ENCODE measurements around the gene SEMA3A.
A peak's percentile ranks its signal among the peaks of the same experiment; 100 is the strongest.

The SEMA3A gene

DNA sequence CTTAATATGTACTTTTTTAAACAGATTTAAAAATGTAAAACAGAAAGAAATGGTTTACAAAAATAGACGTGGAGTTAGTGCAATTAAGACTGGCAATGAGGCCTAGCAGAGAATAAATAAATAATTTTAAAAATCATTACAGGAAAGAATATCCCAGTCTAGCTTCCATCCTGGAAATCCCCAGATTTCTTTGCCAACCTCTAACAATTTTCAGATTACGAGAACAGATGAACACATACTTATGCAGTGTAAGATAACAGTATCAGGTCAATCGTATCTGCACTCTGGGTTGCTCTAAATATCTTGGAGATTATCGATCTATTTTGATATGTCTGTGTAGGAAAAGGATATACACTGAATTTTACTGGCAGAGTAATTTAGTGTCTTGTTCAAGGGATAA is 210.5 kb downstream of the SEMA3A start:
- CTCF ChIA-PET = no interaction called here
- POLR2A ChIA-PET = no interaction called here
- H3K4me3 ChIP-seq (ENCODE audit: control insufficient read depth in 1 of 7, extremely low read depth in 1 of 7, insufficient read depth in 4 of 7, low read depth in 2 of 7, low read length in 6 of 7) = no peak overlapping the region
- no peaks in the 10 kb centered on the region for H3K9me3 ChIP-seq (ENCODE audit: control extremely low read depth in 1 of 5, control insufficient read depth in 4 of 5, insufficient read depth in 2 of 5, low read depth in 1 of 5, low read length in 4 of 5)
- H3K27me3 ChIP-seq (replicated peaks in 2 of 5; ENCODE audit: control insufficient read depth in 4 of 5, insufficient read depth in 5 of 5, low read length in 4 of 5) = no peaks in the 10 kb centered on the region
- H3K36me3 ChIP-seq (ENCODE audit: control insufficient read depth in 4 of 4, insufficient read depth in 4 of 4, low read length in 3 of 4) = no peaks in the 10 kb centered on the region
- DNase-seq = no peak
- WGBS (ENCODE audit: insufficient coverage) = 80% methylated on average over 2 of the region's 4 CpGs
- H3K4me1 ChIP-seq (ENCODE audit: control extremely low read depth in 1 of 4, control insufficient read depth in 4 of 4, insufficient read depth in 4 of 4, low read length in 3 of 4) = no peaks in the 10 kb centered on the region
- H3K27ac ChIP-seq (ENCODE audit: insufficient read depth in 1 of 2, low read depth in 1 of 2, low read length in 2 of 2, poor library complexity in 1 of 2, severe bottlenecking in 2 of 2) = no peak overlapping the region

DNA sequence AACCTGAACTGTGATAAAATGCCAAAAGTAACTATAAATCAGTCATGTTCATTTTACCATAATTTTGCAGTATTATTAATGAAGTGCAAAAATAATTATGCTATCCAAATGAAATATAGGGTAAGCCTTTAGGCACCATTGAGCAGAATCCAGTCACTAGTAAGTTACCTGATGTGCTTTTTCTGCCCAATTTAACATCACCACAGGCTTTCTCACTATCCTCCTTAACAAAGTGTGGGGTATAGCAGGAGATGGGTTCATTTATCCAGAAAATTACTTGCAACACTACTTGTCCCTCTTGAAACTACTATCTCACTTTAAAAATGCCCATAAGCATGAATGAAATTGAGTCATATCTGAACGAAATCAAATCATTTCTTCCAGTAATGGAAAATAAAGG is 211.0 kb downstream of the SEMA3A start:
- no peaks in the 10 kb centered on the region for H3K9me3 ChIP-seq (ENCODE audit: control extremely low read depth in 1 of 5, control insufficient read depth in 4 of 5, insufficient read depth in 2 of 5, low read depth in 1 of 5, low read length in 4 of 5)
- no peak overlapping the region for H3K27ac ChIP-seq (ENCODE audit: insufficient read depth in 1 of 2, low read depth in 1 of 2, low read length in 2 of 2, poor library complexity in 1 of 2, severe bottlenecking in 2 of 2)
- POLR2A ChIA-PET = no interaction called here
- CTCF ChIA-PET = no interaction called here
- WGBS (ENCODE audit: insufficient coverage) = no CpG with 5 or more reads among the region's 1 CpG
- no peaks in the 10 kb centered on the region for H3K4me1 ChIP-seq (ENCODE audit: control extremely low read depth in 1 of 4, control insufficient read depth in 4 of 4, insufficient read depth in 4 of 4, low read length in 3 of 4)
- no peaks in the 10 kb centered on the region for H3K36me3 ChIP-seq (ENCODE audit: control insufficient read depth in 4 of 4, insufficient read depth in 4 of 4, low read length in 3 of 4)
- H3K27me3 ChIP-seq (replicated peaks in 2 of 5; ENCODE audit: control insufficient read depth in 4 of 5, insufficient read depth in 5 of 5, low read length in 4 of 5) = no peaks in the 10 kb centered on the region
- no peak for DNase-seq
- no peak overlapping the region for H3K4me3 ChIP-seq (ENCODE audit: control insufficient read depth in 1 of 7, extremely low read depth in 1 of 7, insufficient read depth in 4 of 7, low read depth in 2 of 7, low read length in 6 of 7)

GRCh38 chr7:83976302-83976701 is 218.3 kb downstream of the SEMA3A start:
- Histone ChIP-seq H3K4me1 (ENCODE audit: control extremely low read depth in 1 of 4, control insufficient read depth in 4 of 4, insufficient read depth in 4 of 4, low read length in 3 of 4) (no peaks in the 10 kb centered on the region), H3K27ac (ENCODE audit: insufficient read depth in 1 of 2, low read depth in 1 of 2, low read length in 2 of 2, poor library complexity in 1 of 2, severe bottlenecking in 2 of 2) (no peak overlapping the region), H3K4me3 (ENCODE audit: control insufficient read depth in 1 of 7, extremely low read depth in 1 of 7, insufficient read depth in 4 of 7, low read depth in 2 of 7, low read length in 6 of 7) (no peak overlapping the region), H3K9me3 (ENCODE audit: control extremely low read depth in 1 of 5, control insufficient read depth in 4 of 5, insufficient read depth in 2 of 5, low read depth in 1 of 5, low read length in 4 of 5) (no peaks in the 10 kb centered on the region), H3K27me3 (replicated peaks in 2 of 5; ENCODE audit: control insufficient read depth in 4 of 5, insufficient read depth in 5 of 5, low read length in 4 of 5) (no peaks in the 10 kb centered on the region), H3K36me3 (ENCODE audit: control insufficient read depth in 4 of 4, insufficient read depth in 4 of 4, low read length in 3 of 4) (no peaks in the 10 kb centered on the region)
- CTCF ChIA-PET = interaction anchor here (0.7 to 1.6 kb wide), 3 partner anchors 45 to 1048 kb away, joined by 3 to 4 read pairs (median 4); no protein-coding TSS in a partner anchor
- POLR2A ChIA-PET = no interaction called here
- DNase-seq = peak; percentile 25 to 55 (median 46)

DNA sequence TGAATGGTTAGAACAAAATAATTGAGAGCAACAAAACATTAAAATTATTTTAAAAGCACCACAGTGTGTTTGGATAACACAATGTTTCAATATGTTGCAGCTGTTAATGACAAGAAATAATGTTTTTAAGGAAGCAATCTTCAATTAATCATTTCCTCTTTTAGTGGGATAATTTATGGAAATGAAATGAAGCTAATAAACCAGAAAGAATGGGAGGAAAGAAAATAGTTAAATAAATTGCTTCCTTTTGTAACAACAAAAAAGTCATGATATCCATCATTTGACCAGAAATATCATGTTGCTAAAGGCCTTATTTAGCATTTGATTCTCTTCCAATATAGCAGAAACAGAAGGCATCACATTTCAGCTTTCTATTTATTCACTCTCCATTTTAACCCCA is 224.5 kb downstream of the SEMA3A start:
- no peak for DNase-seq
- H3K9me3 ChIP-seq (ENCODE audit: control extremely low read depth in 1 of 5, control insufficient read depth in 4 of 5, insufficient read depth in 2 of 5, low read depth in 1 of 5, low read length in 4 of 5) = no peaks in the 10 kb centered on the region

GRCh38 chr7:83964318-83964717 is 230.3 kb downstream of the SEMA3A start:
- no peaks in the 10 kb centered on the region for H3K27me3 ChIP-seq (replicated peaks in 2 of 5; ENCODE audit: control insufficient read depth in 4 of 5, insufficient read depth in 5 of 5, low read length in 4 of 5)
- DNase-seq = no peak
- no peak overlapping the region for H3K4me3 ChIP-seq (ENCODE audit: control insufficient read depth in 1 of 7, extremely low read depth in 1 of 7, insufficient read depth in 4 of 7, low read depth in 2 of 7, low read length in 6 of 7)
- H3K4me1 ChIP-seq (ENCODE audit: control extremely low read depth in 1 of 4, control insufficient read depth in 4 of 4, insufficient read depth in 4 of 4, low read length in 3 of 4) = no peaks in the 10 kb centered on the region
- ChIA-PET POLR2A (no interaction called here), CTCF (no interaction called here)
- H3K36me3 ChIP-seq (ENCODE audit: control insufficient read depth in 4 of 4, insufficient read depth in 4 of 4, low read length in 3 of 4) = no peaks in the 10 kb centered on the region
- H3K27ac ChIP-seq (ENCODE audit: insufficient read depth in 1 of 2, low read depth in 1 of 2, low read length in 2 of 2, poor library complexity in 1 of 2, severe bottlenecking in 2 of 2) = no peak overlapping the region
- H3K9me3 ChIP-seq (ENCODE audit: control extremely low read depth in 1 of 5, control insufficient read depth in 4 of 5, insufficient read depth in 2 of 5, low read depth in 1 of 5, low read length in 4 of 5) = no peaks in the 10 kb centered on the region

More for the DNA sequence above, 224.5 kb downstream of the SEMA3A start:
- Histone ChIP-seq H3K27ac (ENCODE audit: insufficient read depth in 1 of 2, low read depth in 1 of 2, low read length in 2 of 2, poor library complexity in 1 of 2, severe bottlenecking in 2 of 2) (no peak overlapping the region), H3K36me3 (ENCODE audit: control insufficient read depth in 4 of 4, insufficient read depth in 4 of 4, low read length in 3 of 4) (no peaks in the 10 kb centered on the region), H3K4me3 (ENCODE audit: control insufficient read depth in 1 of 7, extremely low read depth in 1 of 7, insufficient read depth in 4 of 7, low read depth in 2 of 7, low read length in 6 of 7) (no peak overlapping the region), H3K4me1 (ENCODE audit: control extremely low read depth in 1 of 4, control insufficient read depth in 4 of 4, insufficient read depth in 4 of 4, low read length in 3 of 4) (no peaks in the 10 kb centered on the region), H3K27me3 (replicated peaks in 2 of 5; ENCODE audit: control insufficient read depth in 4 of 5, insufficient read depth in 5 of 5, low read length in 4 of 5) (no peaks in the 10 kb centered on the region)
- ChIA-PET CTCF (no interaction called here), POLR2A (no interaction called here)

DNA sequence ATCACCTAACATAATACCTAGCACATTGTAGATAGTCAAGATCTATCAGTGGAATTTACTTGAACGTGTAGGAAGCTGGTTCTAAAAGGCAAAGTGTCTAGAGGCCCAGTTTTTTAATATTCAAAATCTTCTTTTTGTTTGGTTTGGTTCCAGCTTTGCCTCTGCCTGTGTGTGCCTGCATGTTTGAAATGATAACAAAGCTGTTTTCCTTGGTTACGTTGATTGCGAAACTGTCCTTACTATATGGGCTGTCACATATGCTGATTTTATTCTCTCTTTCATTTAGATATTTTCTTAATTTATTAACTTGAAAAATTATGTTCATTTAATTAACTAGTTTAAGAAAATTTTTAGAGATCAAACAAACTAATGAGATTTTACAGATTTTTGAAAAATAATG is 237.3 kb downstream of the SEMA3A start:
- POLR2A ChIA-PET = no interaction called here
- Histone ChIP-seq H3K27ac (ENCODE audit: insufficient read depth in 1 of 2, low read depth in 1 of 2, low read length in 2 of 2, poor library complexity in 1 of 2, severe bottlenecking in 2 of 2) (no peak overlapping the region), H3K4me1 (ENCODE audit: control extremely low read depth in 1 of 4, control insufficient read depth in 4 of 4, insufficient read depth in 4 of 4, low read length in 3 of 4) (no peaks in the 10 kb centered on the region), H3K4me3 (ENCODE audit: control insufficient read depth in 1 of 7, extremely low read depth in 1 of 7, insufficient read depth in 4 of 7, low read depth in 2 of 7, low read length in 6 of 7) (no peak overlapping the region), H3K27me3 (replicated peaks in 2 of 5; ENCODE audit: control insufficient read depth in 4 of 5, insufficient read depth in 5 of 5, low read length in 4 of 5) (no peaks in the 10 kb centered on the region), H3K36me3 (ENCODE audit: control insufficient read depth in 4 of 4, insufficient read depth in 4 of 4, low read length in 3 of 4) (no peaks in the 10 kb centered on the region), H3K9me3 (ENCODE audit: control extremely low read depth in 1 of 5, control insufficient read depth in 4 of 5, insufficient read depth in 2 of 5, low read depth in 1 of 5, low read length in 4 of 5) (no peaks in the 10 kb centered on the region)
- CTCF ChIA-PET = interaction anchor here (0.7 to 2.1 kb wide), 3 partner anchors 9 to 232 kb away, joined by 3 to 11 read pairs (median 4); no protein-coding TSS in a partner anchor
- peak; percentile 9 to 62 (median 54) for DNase-seq
- no CpG with 5 or more reads among the region's 3 CpGs for WGBS (ENCODE audit: insufficient coverage)

GRCh38 chr7:83956104-83956503 is 238.5 kb downstream of the SEMA3A start:
- ChIA-PET POLR2A (no interaction called here), CTCF (interaction anchor here (0.9 to 2.1 kb wide), 4 partner anchors 8 to 1068 kb away, joined by 3 to 11 read pairs (median 4); no protein-coding TSS in a partner anchor)
- 93% methylated on average over 2 of the region's 2 CpGs for WGBS (ENCODE audit: insufficient coverage)

More at GRCh38 chr7:83956104-83956503, 238.5 kb downstream of the SEMA3A start:
- H3K27me3 ChIP-seq (replicated peaks in 2 of 5; ENCODE audit: control insufficient read depth in 4 of 5, insufficient read depth in 5 of 5, low read length in 4 of 5) = no peaks in the 10 kb centered on the region
- no peaks in the 10 kb centered on the region for H3K4me1 ChIP-seq (ENCODE audit: control extremely low read depth in 1 of 4, control insufficient read depth in 4 of 4, insufficient read depth in 4 of 4, low read length in 3 of 4)
- no peaks in the 10 kb centered on the region for H3K9me3 ChIP-seq (ENCODE audit: control extremely low read depth in 1 of 5, control insufficient read depth in 4 of 5, insufficient read depth in 2 of 5, low read depth in 1 of 5, low read length in 4 of 5)
- no peak for DNase-seq
- no peak overlapping the region for H3K4me3 ChIP-seq (ENCODE audit: control insufficient read depth in 1 of 7, extremely low read depth in 1 of 7, insufficient read depth in 4 of 7, low read depth in 2 of 7, low read length in 6 of 7)
- H3K27ac ChIP-seq (ENCODE audit: insufficient read depth in 1 of 2, low read depth in 1 of 2, low read length in 2 of 2, poor library complexity in 1 of 2, severe bottlenecking in 2 of 2) = no peak overlapping the region
- H3K36me3 ChIP-seq (ENCODE audit: control insufficient read depth in 4 of 4, insufficient read depth in 4 of 4, low read length in 3 of 4) = no peaks in the 10 kb centered on the region

Data from common myeloid progenitor, CD34-positive (primary cell).